GM23248 (cell line): Measurements from ENCODE around the gene SRRM4. TPM values are rescaled to one million over a fixed set of nuclear protein-coding genes. Genes with fewer than 3 reads are reported as not detected.

Source experiments
- DNase-seq: peaks from one replicate; pipeline ENCODE4 v3.0.0-alpha.2; 2015
- H2AFZ ChIP-seq: fragments of 200-600 bp; sonication (generic); 2 replicates; pipeline ENCODE4 v1.6.1; 2016; ENCODE audit warnings: antibody characterized with exemption
- H3F3A ChIP-seq: fragments of 200-600 bp; sonication (generic); 2 replicates; pipeline ENCODE4 v1.6.1; 2016; ENCODE audit warnings: mild to moderate bottlenecking, antibody characterized with exemption, mixed run types; ENCODE audit not compliant: insufficient read depth
- H3K27ac ChIP-seq: fragments of 200-600 bp; sonication (generic); 2 replicates; pipeline ENCODE4 v1.5.1; 2016; ENCODE audit warnings: mild to moderate bottlenecking
- H3K27me3 ChIP-seq: fragments of 200-600 bp; sonication (generic); replicated peaks from 2 replicates; pipeline ENCODE4 v1.6.1; 2016; ENCODE audit warnings: mild to moderate bottlenecking; ENCODE audit not compliant: insufficient read depth
- H3K36me3 ChIP-seq: fragments of 200-600 bp; sonication (generic); 2 replicates; pipeline ENCODE4 v1.6.1; 2016; ENCODE audit warnings: low read depth, mild to moderate bottlenecking
- H3K4me1 ChIP-seq: fragments of 200-600 bp; sonication (generic); 2 replicates; pipeline ENCODE4 v1.6.1; 2016; ENCODE audit warnings: mild to moderate bottlenecking; ENCODE audit not compliant: insufficient read depth
- H3K4me2 ChIP-seq: fragments of 200-600 bp; sonication (generic); one replicate; pipeline ENCODE4 v1.6.1; 2016; ENCODE audit warnings: mild to moderate bottlenecking; ENCODE audit not compliant: unreplicated experiment
- H3K4me3 ChIP-seq: fragments of 200-600 bp; sonication (generic); 2 replicates; pipeline ENCODE4 v1.5.1; 2016; ENCODE audit warnings: mild to moderate bottlenecking
- H3K79me2 ChIP-seq: fragments of 200-600 bp; sonication (generic); 2 replicates; pipeline ENCODE4 v1.6.1; 2016; ENCODE audit warnings: mild to moderate bottlenecking; ENCODE audit not compliant: insufficient read depth
- H3K9ac ChIP-seq: fragments of 200-600 bp; sonication (generic); 2 replicates; pipeline ENCODE4 v1.6.1; 2016; ENCODE audit warnings: mild to moderate bottlenecking
- H3K9me2 ChIP-seq: fragments of 200-600 bp; sonication (generic); 2 replicates; pipeline ENCODE4 v1.6.1; 2016; ENCODE audit warnings: mixed run types, mild to moderate bottlenecking, moderate library complexity; ENCODE audit not compliant: insufficient read depth
- H3K9me3 ChIP-seq: fragments of 200-600 bp; sonication (generic); one replicate; pipeline ENCODE4 v1.6.1; 2017; ENCODE audit warnings: low read depth
- H4K20me1 ChIP-seq: fragments of 200-600 bp; sonication (generic); 2 replicates; pipeline ENCODE4 v1.6.0; 2016; ENCODE audit not compliant: insufficient read depth
- EZH2 ChIP-seq: fragments of 200-600 bp; sonication (generic); IDR thresholded peaks from 2 replicates; pipeline ENCODE4 v1.6.1; 2018; ENCODE audit warnings: antibody characterized with exemption, mild to moderate bottlenecking; ENCODE audit not compliant: insufficient read depth, poor library complexity, severe bottlenecking
- EZH2phosphoT487 ChIP-seq: fragments of 200-600 bp; sonication (generic); IDR thresholded peaks from 2 replicates; pipeline ENCODE4 v1.6.1; 2018; ENCODE audit warnings: antibody characterized with exemption, moderate library complexity, mild to moderate bottlenecking, low read depth; ENCODE audit not compliant: insufficient read depth
- WGBS, 2 experiments: methylation state at CpG; one replicate each; pipeline ENCODE4 v1.1.6; 2015 to 2017; ENCODE audit warnings: low lambda C conversion rate in 2 of 2, low coverage in 1 of 2; ENCODE audit errors: missing lambda C conversion rate in 2 of 2; 5-methylcytosine and 5-hydroxymethylcytosine counted together
- in situ Hi-C: fragments of 300-500 bp; cut with MboI; formaldehyde crosslinking; loops from 2 replicates; pipeline ENCODE4 v1.15.0; 2020
- polyA plus RNA-seq: library from polyadenylated mRNA; unstranded; fragments of >200 nt; fragmentation: Nextera tagmentation; extraction: Ambion mirVana; gene quantifications from 2 replicates; pipeline ENCODE4 v1.2.1, GENCODE V29; 2016
- total RNA-seq: library from RNA; depleted of rRNA; stranded (reverse); fragments of >200 nt; shearing (Covaris generic); gene quantifications from 2 replicates; pipeline ENCODE4 v1.2.3, GENCODE V29; 2014

Gene SRRM4
- total and polyA plus RNA-seq, 2 experiments from 2014 or later: not detected

- no peak overlapping the region for H2AFZ ChIP-seq
- H3K4me3 ChIP-seq: no peak overlapping the region
- no peaks in the 10 kb centered on the region for H4K20me1 ChIP-seq
- H3K27me3 ChIP-seq: no peaks in the 10 kb centered on the region
- no peaks in the 10 kb centered on the region for H3K9me2 ChIP-seq
- 19 to 23% methylated on average over 6 of the region's 6 CpGs for WGBS, 2 experiments
- H3K4me2 ChIP-seq: no peak overlapping the region
- H3K27ac ChIP-seq: no peak overlapping the region
- no peak for DNase-seq
- H3K79me2 ChIP-seq: no peaks in the 10 kb centered on the region
- H3K36me3 ChIP-seq: no peaks in the 10 kb centered on the region
- no peaks in the 10 kb centered on the region for H3K4me1 ChIP-seq
- H3K9ac ChIP-seq: no peak overlapping the region
- no peaks in the 10 kb centered on the region for H3F3A ChIP-seq
- no peaks in the 10 kb centered on the region for H3K9me3 ChIP-seq
- TF ChIP-seq EZH2 (no peak), EZH2phosphoT487 (no peak)
- in situ Hi-C loops: no loop called here
Observed at GRCh38 chr12:119072440-119072839, 91.1 kb downstream of the SRRM4 start.

- WGBS, 2 experiments: 50 to 58% methylated on average over 2 to 3 of the region's 3 CpGs
- H3K79me2 ChIP-seq: no peaks in the 10 kb centered on the region
- no peak overlapping the region for H3K9ac ChIP-seq
- no peak overlapping the region for H3K4me3 ChIP-seq
- no peaks in the 10 kb centered on the region for H3F3A ChIP-seq
- H3K4me2 ChIP-seq: no peak overlapping the region
- no peaks in the 10 kb centered on the region for H4K20me1 ChIP-seq
- DNase-seq: no peak
- H3K9me2 ChIP-seq: no peaks in the 10 kb centered on the region
- no peak overlapping the region for H2AFZ ChIP-seq
- H3K4me1 ChIP-seq: no peaks in the 10 kb centered on the region
- H3K27me3 ChIP-seq: no peaks in the 10 kb centered on the region
- in situ Hi-C loops: no loop called here
- no peaks in the 10 kb centered on the region for H3K36me3 ChIP-seq
- H3K27ac ChIP-seq: no peak overlapping the region
- TF ChIP-seq EZH2: no peak
- TF ChIP-seq EZH2phosphoT487: no peak
- H3K9me3 ChIP-seq: no peaks in the 10 kb centered on the region
Observed at GRCh38 chr12:119075222-119075787, 94.0 kb downstream of the SRRM4 start.

- Histone ChIP-seq H2AFZ (no peak overlapping the region), H3F3A (no peaks in the 10 kb centered on the region), H3K27me3 (no peaks in the 10 kb centered on the region), H3K79me2 (no peaks in the 10 kb centered on the region), H3K36me3 (no peaks in the 10 kb centered on the region), H3K9me3 (no peaks in the 10 kb centered on the region), H3K4me3 (no peak overlapping the region), H3K9ac (no peak overlapping the region), H3K4me1 (no peaks in the 10 kb centered on the region), H3K27ac (no peak overlapping the region), H3K9me2 (no peaks in the 10 kb centered on the region), H4K20me1 (no peaks in the 10 kb centered on the region), H3K4me2 (no peak overlapping the region)
- in situ Hi-C loops: no loop called here
- no peak for DNase-seq
- 69 to 70% methylated on average over 2 of the region's 2 CpGs for WGBS, 2 experiments
- TF ChIP-seq EZH2 (no peak), EZH2phosphoT487 (no peak)
Observed at GRCh38 chr12:119075918-119076317, 94.6 kb downstream of the SRRM4 start.

GRCh38 chr12:119079530-119079929 is 98.2 kb downstream of the SRRM4 start:
- Histone ChIP-seq H3K27ac (no peak overlapping the region), H3F3A (no peaks in the 10 kb centered on the region), H3K79me2 (no peaks in the 10 kb centered on the region), H3K36me3 (no peaks in the 10 kb centered on the region), H3K4me1 (no peaks in the 10 kb centered on the region), H3K9me2 (no peaks in the 10 kb centered on the region), H3K27me3 (no peaks in the 10 kb centered on the region), H3K9me3 (no peaks in the 10 kb centered on the region), H3K9ac (no peak overlapping the region), H3K4me2 (no peak overlapping the region), H3K4me3 (no peak overlapping the region), H4K20me1 (no peaks in the 10 kb centered on the region), H2AFZ (no peak overlapping the region)
- 30 to 34% methylated on average over 8 of the region's 8 CpGs for WGBS, 2 experiments
- in situ Hi-C loops: no loop called here
- TF ChIP-seq EZH2 (no peak), EZH2phosphoT487 (no peak)
- no peak for DNase-seq

GRCh38 chr12:119082016-119082415 is 100.7 kb downstream of the SRRM4 start:
- DNase-seq: no peak
- Histone ChIP-seq H3K9me2 (no peaks in the 10 kb centered on the region), H3K27me3 (no peaks in the 10 kb centered on the region), H3K4me3 (no peak overlapping the region), H3K79me2 (no peaks in the 10 kb centered on the region), H3K27ac (no peak overlapping the region), H4K20me1 (no peaks in the 10 kb centered on the region), H3K4me1 (no peaks in the 10 kb centered on the region), H2AFZ (no peak overlapping the region), H3F3A (no peaks in the 10 kb centered on the region), H3K9ac (no peak overlapping the region), H3K4me2 (no peak overlapping the region), H3K9me3 (no peaks in the 10 kb centered on the region), H3K36me3 (no peaks in the 10 kb centered on the region)
- 9 to 12% methylated on average over 7 of the region's 7 CpGs for WGBS, 2 experiments
- TF ChIP-seq EZH2: no peak
- no peak for TF ChIP-seq EZH2phosphoT487
- in situ Hi-C loops: no loop called here
